ENCODE data around the gene SLC26A11.

DNA sequence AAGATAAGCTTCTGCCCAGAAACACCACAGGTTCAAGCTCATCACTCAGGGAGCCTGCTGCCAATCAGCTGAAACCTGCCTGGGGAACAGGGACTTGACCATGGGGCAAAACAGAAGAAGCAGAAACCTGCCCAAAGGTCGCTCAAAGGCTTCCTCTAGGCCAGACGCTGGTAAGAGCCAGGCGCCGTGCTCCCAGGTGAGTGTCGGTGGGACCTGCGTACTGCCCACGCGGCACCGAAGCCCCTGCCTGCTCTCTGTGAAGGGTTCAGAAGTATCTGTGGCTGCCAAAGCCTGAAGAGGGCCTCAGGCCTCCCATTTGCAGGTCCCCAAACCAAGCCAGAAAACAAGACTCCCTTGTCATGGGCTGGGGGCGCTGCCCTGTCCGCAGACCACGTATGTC, 10.5 kb upstream of the SLC26A11 start:
- no peak for TF ChIP-seq CTCF (IDR thresholded peaks at IDR 0.05; ENCODE audit: insufficient read depth, low read length, poor library complexity, severe bottlenecking)
- TF ChIP-seq EZH2phosphoT487 (conservative IDR thresholded peaks at IDR 0.05; ENCODE audit: low read length), result no peak
